Transverse colon (tissue), 4 donors: ENCODE data around the gene DLG5.
A peak's percentile ranks its signal among the peaks of the same experiment; 100 is the strongest.

Experiments
- POLR2A ChIP-seq: fragments of 450-650 bp; IDR thresholded peaks from one replicate; pipeline ENCODE4 v1.6.1; 2016; ENCODE audit warnings: antibody characterized with exemption, mild to moderate bottlenecking, moderate library complexity
- POLR2AphosphoS5 ChIP-seq, 3 donors: sonication (generic); formaldehyde crosslinking; IDR thresholded peaks; one replicate each; pipeline ENCODE4 v1.6.1; 2016; ENCODE audit warnings: antibody characterized with exemption in 3 of 3
- TF ChIP-seq, protein P1 (sequence below), 5 experiments: fragments of 200-600 bp in 3 of 5; fragments of 450-650 bp in 2 of 5; sonication (generic) in 3 of 5; IDR thresholded peaks; 1 replicate in 2 of 5; 2 replicates in 3 of 5; pipeline ENCODE4 v1.5.1; 2016 to 2017; ENCODE audit warnings: antibody characterized with exemption in 5 of 5, inconsistent platforms in 3 of 5, mild to moderate bottlenecking in 2 of 5, moderate library complexity in 1 of 5

- TF ChIP-seq, protein P1, sequence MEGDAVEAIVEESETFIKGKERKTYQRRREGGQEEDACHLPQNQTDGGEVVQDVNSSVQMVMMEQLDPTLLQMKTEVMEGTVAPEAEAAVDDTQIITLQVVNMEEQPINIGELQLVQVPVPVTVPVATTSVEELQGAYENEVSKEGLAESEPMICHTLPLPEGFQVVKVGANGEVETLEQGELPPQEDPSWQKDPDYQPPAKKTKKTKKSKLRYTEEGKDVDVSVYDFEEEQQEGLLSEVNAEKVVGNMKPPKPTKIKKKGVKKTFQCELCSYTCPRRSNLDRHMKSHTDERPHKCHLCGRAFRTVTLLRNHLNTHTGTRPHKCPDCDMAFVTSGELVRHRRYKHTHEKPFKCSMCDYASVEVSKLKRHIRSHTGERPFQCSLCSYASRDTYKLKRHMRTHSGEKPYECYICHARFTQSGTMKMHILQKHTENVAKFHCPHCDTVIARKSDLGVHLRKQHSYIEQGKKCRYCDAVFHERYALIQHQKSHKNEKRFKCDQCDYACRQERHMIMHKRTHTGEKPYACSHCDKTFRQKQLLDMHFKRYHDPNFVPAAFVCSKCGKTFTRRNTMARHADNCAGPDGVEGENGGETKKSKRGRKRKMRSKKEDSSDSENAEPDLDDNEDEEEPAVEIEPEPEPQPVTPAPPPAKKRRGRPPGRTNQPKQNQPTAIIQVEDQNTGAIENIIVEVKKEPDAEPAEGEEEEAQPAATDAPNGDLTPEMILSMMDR (IDR thresholded peaks at IDR 0.05): no peak
- peak in 2 of 3 donors; percentile 24 to 34 for TF ChIP-seq POLR2AphosphoS5 (IDR thresholded peaks at IDR 0.05)
- no peak for TF ChIP-seq POLR2A
Observed at GRCh38 chr10:77943121-77943901, 16.8 kb upstream of the DLG5 start.
